ENCODE data around the gene TMEM131. TPM values are rescaled to one million over a fixed set of nuclear protein-coding genes. Genes with fewer than 3 reads are reported as not detected.

TMEM131 gene
- total RNA-seq, 1 donor from 2014 or later, result 20.0 TPM

DNA sequence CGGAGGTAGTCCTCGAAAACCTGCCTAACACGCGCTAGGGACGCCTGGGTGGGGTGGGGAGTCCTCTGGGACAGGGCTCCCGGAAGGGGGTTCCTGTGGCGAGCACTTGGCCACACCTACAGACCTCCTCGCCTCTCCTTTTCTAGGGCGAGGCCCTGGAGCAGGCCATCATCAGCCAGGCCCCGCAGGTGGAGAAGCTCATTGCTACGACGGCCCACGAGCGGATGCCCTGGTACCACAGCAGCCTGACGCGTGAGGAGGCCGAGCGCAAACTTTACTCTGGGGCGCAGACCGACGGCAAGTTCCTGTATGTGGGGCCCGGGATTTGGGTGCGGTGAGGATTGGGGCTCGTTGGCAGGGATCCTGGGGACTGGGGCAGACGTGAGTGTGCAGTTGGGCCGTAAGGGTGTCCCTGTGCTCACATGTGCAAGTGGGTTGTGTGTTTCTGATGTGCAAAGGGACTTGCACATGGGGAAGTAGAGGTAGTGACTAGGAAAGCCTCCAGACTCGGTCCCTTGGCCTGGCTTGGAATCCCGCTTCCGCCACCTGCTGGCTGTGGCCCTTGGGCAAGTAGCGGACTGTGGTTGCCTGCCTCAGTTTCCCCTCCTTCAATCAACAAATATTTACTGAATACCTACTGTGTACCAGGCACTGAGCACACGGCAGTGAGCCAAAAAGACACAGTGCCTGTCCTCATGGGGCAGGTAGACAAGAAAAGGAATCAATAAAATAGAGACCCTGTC lies 270.6 kb downstream of the TMEM131 start:
- peaks cover 1 to 5% of the 10 kb centered on the region in 2 donors for H3K9me3 ChIP-seq
- H3K27me3 ChIP-seq, result no peaks in the 10 kb centered on the region
- no peak overlapping the region for H3K27ac ChIP-seq
- H3K4me1 ChIP-seq, result no peaks in the 10 kb centered on the region
- no peak overlapping the region for H3K4me3 ChIP-seq
- no peak for DNase-seq (ENCODE audit: low spot score in 2 of 2)
- no peaks in the 10 kb centered on the region for H3K36me3 ChIP-seq
- intact Hi-C loops (cut with DNase I), result no loop called here
- TF ChIP-seq, protein P1, sequence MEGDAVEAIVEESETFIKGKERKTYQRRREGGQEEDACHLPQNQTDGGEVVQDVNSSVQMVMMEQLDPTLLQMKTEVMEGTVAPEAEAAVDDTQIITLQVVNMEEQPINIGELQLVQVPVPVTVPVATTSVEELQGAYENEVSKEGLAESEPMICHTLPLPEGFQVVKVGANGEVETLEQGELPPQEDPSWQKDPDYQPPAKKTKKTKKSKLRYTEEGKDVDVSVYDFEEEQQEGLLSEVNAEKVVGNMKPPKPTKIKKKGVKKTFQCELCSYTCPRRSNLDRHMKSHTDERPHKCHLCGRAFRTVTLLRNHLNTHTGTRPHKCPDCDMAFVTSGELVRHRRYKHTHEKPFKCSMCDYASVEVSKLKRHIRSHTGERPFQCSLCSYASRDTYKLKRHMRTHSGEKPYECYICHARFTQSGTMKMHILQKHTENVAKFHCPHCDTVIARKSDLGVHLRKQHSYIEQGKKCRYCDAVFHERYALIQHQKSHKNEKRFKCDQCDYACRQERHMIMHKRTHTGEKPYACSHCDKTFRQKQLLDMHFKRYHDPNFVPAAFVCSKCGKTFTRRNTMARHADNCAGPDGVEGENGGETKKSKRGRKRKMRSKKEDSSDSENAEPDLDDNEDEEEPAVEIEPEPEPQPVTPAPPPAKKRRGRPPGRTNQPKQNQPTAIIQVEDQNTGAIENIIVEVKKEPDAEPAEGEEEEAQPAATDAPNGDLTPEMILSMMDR (IDR thresholded peaks at IDR 0.05), result no peak

DNA sequence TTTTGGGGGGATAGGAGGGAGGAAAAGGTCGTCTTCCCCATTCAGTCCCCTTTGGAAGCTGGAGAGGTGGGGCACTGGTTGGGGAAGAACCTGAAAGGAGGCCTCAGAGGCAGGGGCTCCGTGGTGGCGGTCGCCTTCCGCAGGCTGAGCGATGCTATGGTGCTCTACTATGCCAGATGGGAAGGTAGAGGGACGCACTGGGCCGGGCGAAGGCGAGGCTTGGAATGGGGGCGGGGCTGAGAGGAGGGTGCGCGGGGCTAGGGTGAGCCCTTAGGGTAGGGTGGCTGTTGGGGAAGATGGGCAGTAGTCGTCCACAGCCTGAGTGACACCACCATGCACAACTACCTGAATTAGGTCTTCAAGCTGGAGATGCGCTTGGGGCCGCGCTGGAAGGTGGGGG lies 271.2 kb downstream of the TMEM131 start:
- no peak overlapping the region for H3K4me3 ChIP-seq
- TF ChIP-seq, protein P1 (IDR thresholded peaks at IDR 0.05), result no peak
- no peaks in the 10 kb centered on the region for H3K36me3 ChIP-seq
- intact Hi-C loops (cut with DNase I), result no loop called here
- no peaks in the 10 kb centered on the region for H3K9me3 ChIP-seq
- H3K4me1 ChIP-seq, result no peaks in the 10 kb centered on the region
- no peak overlapping the region for H3K27ac ChIP-seq
- no peak for DNase-seq (ENCODE audit: low spot score in 2 of 2)
- H3K27me3 ChIP-seq, result no peaks in the 10 kb centered on the region

DNA sequence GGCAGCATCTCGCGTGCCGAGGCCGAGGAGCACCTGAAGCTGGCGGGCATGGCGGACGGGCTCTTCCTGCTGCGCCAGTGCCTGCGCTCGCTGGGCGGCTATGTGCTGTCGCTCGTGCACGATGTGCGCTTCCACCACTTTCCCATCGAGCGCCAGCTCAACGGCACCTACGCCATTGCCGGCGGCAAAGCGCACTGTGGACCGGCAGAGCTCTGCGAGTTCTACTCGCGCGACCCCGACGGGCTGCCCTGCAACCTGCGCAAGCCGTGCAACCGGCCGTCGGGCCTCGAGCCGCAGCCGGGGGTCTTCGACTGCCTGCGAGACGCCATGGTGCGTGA lies 271.7 kb downstream of the TMEM131 start:
- Histone ChIP-seq H3K9me3 (no peaks in the 10 kb centered on the region), H3K4me3 (no peak overlapping the region), H3K4me1 (no peaks in the 10 kb centered on the region), H3K27me3 (no peaks in the 10 kb centered on the region), H3K27ac (no peak overlapping the region), H3K36me3 (no peaks in the 10 kb centered on the region)
- TF ChIP-seq, protein P1 (IDR thresholded peaks at IDR 0.05), result no peak
- intact Hi-C loops (cut with DNase I), result no loop called here
- DNase-seq (ENCODE audit: low spot score in 2 of 2), result no peak

DNA sequence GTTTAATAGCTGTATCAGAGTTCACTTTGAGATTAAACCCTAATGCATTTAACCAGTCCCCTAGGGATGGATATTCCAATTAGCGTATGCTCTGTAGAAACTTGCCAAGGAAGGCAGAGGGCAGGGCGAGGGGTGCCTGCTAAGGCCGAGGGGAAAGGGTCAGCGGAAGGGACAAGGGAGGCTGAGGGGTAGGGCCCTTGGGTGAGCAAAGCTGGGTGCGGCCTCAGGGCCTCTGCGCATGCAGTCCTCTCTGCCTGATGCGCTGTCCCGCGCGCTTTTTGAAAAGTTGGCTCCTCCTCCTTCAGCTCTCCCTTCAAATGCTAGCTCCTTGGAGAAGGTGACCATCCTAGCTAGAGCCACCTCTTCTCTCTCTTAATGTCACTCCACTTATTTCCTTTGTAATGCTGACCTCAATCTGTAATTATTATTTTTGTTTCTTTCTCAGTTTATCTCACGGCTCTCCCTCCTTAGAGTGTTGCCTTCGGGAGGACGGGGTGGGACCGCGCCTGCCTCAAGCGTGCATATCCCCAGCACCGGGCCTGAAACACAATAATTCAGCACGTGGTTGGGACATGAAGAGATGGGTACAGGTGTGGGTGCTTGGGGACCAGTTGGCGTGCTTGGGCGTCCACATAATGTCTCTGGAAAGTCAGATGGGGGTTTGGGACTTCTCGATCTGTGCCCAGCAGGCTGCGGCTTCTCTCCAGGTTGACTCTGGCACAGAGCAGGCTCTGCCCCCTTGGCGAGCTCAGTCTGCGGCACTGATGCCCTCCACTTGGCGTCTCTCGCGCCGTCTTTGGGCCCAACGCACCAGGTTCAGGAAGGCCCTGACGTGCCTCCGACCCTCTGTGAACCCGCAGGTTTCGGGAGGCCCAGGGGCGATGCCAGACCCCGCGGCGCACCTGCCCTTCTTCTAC lies 272.3 kb downstream of the TMEM131 start:
- no peaks in the 10 kb centered on the region for H3K4me1 ChIP-seq
- H3K27ac ChIP-seq, result no peak overlapping the region
- H3K4me3 ChIP-seq, result no peak overlapping the region
- intact Hi-C loops (cut with DNase I), result no loop called here
- DNase-seq (ENCODE audit: low spot score in 2 of 2), result no peak
- no peaks in the 10 kb centered on the region for H3K27me3 ChIP-seq
- TF ChIP-seq, protein P1 (IDR thresholded peaks at IDR 0.05), result no peak
- no peaks in the 10 kb centered on the region for H3K36me3 ChIP-seq
- no peaks in the 10 kb centered on the region for H3K9me3 ChIP-seq

DNA sequence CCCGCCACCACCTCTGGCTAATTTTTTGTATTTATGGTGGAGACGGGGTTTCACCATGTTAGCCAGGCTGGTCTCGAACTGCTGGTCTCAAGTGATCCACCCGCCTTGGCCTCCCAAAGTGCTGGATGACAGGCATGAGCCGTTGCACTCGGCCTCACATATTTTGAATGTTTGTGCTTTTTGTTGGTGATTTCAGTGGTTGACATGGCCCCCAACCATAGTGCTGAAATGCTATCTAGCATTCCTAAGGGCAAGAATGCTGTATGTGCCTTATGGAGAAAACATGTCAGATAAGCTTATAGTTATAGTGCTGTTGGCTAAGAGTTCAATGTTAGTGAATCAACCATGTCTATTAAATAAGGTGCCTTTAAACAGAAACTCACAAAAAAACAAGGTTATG lies 273.5 kb downstream of the TMEM131 start:
- no peaks in the 10 kb centered on the region for H3K9me3 ChIP-seq
- no peak overlapping the region for H3K4me3 ChIP-seq
- no peaks in the 10 kb centered on the region for H3K36me3 ChIP-seq
- no peaks in the 10 kb centered on the region for H3K4me1 ChIP-seq
- no peaks in the 10 kb centered on the region for H3K27me3 ChIP-seq
- DNase-seq (ENCODE audit: low spot score in 2 of 2), result no peak
- no peak overlapping the region for H3K27ac ChIP-seq
- TF ChIP-seq, protein P1 (IDR thresholded peaks at IDR 0.05), result no peak
- intact Hi-C loops (cut with DNase I), result no loop called here

Data from ascending aorta (tissue), 2 donors.